ENCODE results near the gene MRPS15. TPM values are rescaled to one million over a fixed set of nuclear protein-coding genes. Genes with fewer than 3 reads are reported as not detected.
A peak's percentile ranks its signal among the peaks of the same experiment; 100 is the strongest.

MRPS15 gene
- total and polyA plus RNA-seq, 7 donors: 70.3 to 115 (median 85.3) TPM

DNA sequence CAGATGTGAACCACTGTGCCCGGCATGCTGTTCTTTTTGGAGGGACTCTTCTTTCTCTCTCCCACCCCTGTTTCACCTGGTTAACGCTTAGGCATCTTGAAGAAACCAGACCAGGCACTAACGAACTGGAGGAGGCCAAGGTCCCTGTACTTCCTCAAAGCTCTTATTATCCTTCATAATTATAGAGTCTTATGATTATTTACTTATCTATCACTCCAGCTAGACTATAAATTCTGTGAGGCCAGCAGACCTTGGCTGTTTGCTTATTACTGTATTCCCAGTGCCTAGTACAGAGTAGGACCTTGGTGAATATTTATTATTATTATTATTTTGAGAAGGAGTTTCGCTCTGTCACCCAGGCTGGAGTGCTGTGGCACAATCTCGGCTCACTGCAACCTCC lies 12.8 kb upstream of the MRPS15 start:
- H3K4me1 ChIP-seq: no peaks in the 10 kb centered on the region
- no peaks in the 10 kb centered on the region for H3K9me3 ChIP-seq
- no peak for TF ChIP-seq CTCF (IDR thresholded peaks at IDR 0.05)
- TF ChIP-seq POLR2AphosphoS5 (IDR thresholded peaks at IDR 0.05): no peak
- TF ChIP-seq POLR2A (IDR thresholded peaks at IDR 0.05): no peak
- TF ChIP-seq EP300 (IDR thresholded peaks at IDR 0.05): no peak
- no peak for DNase-seq
- no peak overlapping the region for H3K27ac ChIP-seq
- no peaks in the 10 kb centered on the region for H3K27me3 ChIP-seq
- intact Hi-C loops (cut with DNase I): no loop called here
- WGBS, 2 donors: 54 to 76% methylated on average over 5 of the region's 5 CpGs
- no peak overlapping the region for H3K4me3 ChIP-seq
- H3K36me3 ChIP-seq: no peaks in the 10 kb centered on the region

GRCh38 chr1:36475910-36476604 lies 11.9 kb upstream of the MRPS15 start:
- 82 to 92% methylated on average over 7 of the region's 7 CpGs for WGBS, 2 donors

GRCh38 chr1:36475341-36475740 lies 11.2 kb upstream of the MRPS15 start:
- no peaks in the 10 kb centered on the region for H3K36me3 ChIP-seq
- no peaks in the 10 kb centered on the region for H3K27me3 ChIP-seq
- TF ChIP-seq CTCF (IDR thresholded peaks at IDR 0.05) (no peak), EP300 (IDR thresholded peaks at IDR 0.05) (no peak), POLR2AphosphoS5 (IDR thresholded peaks at IDR 0.05) (no peak), POLR2A (IDR thresholded peaks at IDR 0.05) (no peak)
- no peaks in the 10 kb centered on the region for H3K4me1 ChIP-seq
- H3K9me3 ChIP-seq: no peaks in the 10 kb centered on the region
- intact Hi-C loops (cut with DNase I): no loop called here
- H3K4me3 ChIP-seq: no peak overlapping the region
- peak; percentile 53 for DNase-seq
- WGBS, 2 donors: 80 to 82% methylated on average over 9 of the region's 9 CpGs
- H3K27ac ChIP-seq: no peak overlapping the region

More at GRCh38 chr1:36475910-36476604, 11.9 kb upstream of the MRPS15 start:
- H3K27ac ChIP-seq: no peak overlapping the region
- no peaks in the 10 kb centered on the region for H3K4me1 ChIP-seq
- H3K4me3 ChIP-seq: no peak overlapping the region
- no peaks in the 10 kb centered on the region for H3K9me3 ChIP-seq
- intact Hi-C loops (cut with DNase I): no loop called here
- H3K27me3 ChIP-seq: no peaks in the 10 kb centered on the region
- no peaks in the 10 kb centered on the region for H3K36me3 ChIP-seq
- TF ChIP-seq CTCF (IDR thresholded peaks at IDR 0.05): no peak
- TF ChIP-seq POLR2A (IDR thresholded peaks at IDR 0.05): no peak
- no peak for TF ChIP-seq POLR2AphosphoS5 (IDR thresholded peaks at IDR 0.05)
- TF ChIP-seq EP300 (IDR thresholded peaks at IDR 0.05): no peak
- DNase-seq: peak; percentile 19

DNA sequence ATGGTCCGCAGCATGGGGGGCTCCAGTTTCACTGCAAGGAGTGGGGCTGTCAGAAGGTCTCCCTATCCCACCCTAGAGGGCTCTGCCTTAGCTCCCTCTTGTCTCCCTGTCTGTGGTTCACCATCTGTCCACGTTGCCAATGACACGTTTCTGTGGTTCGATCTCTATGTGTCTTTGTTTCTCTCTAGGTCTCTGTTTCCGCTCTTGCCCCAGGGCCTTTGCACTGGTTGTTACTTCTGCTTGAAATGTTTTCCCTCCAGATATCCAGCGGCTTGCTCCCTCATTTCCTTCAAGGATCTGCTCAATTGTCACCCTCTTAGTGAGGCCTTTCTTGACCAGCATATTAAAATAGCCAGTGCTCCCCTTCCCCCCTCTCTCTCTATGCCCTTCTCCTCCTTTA lies 8.5 kb upstream of the MRPS15 start:
- WGBS, 2 donors: 87 to 88% methylated on average over 6 of the region's 6 CpGs
- Histone ChIP-seq H3K4me3 (no peak overlapping the region), H3K9me3 (no peaks in the 10 kb centered on the region), H3K4me1 (no peaks in the 10 kb centered on the region), H3K36me3 (no peaks in the 10 kb centered on the region), H3K27ac (no peak overlapping the region), H3K27me3 (no peaks in the 10 kb centered on the region)
- TF ChIP-seq EP300 (IDR thresholded peaks at IDR 0.05) (no peak), POLR2A (IDR thresholded peaks at IDR 0.05) (no peak), POLR2AphosphoS5 (IDR thresholded peaks at IDR 0.05) (no peak), CTCF (IDR thresholded peaks at IDR 0.05) (no peak)
- no peak for DNase-seq
- intact Hi-C loops (cut with DNase I): no loop called here
